Testis (tissue), 3 donors: ENCODE results near the gene TCF4. TPM values are rescaled to one million over a fixed set of nuclear protein-coding genes. Genes with fewer than 3 reads are reported as not detected.

Source experiments
- DNase-seq: peaks from one replicate; pipeline ENCODE4 v3.0.0-alpha.2; 2019
- H3K27ac ChIP-seq, 2 donors: fragments of 200-600 bp; sonication (generic); one replicate each; pipeline ENCODE4 v1.5.1; 2019
- H3K27me3 ChIP-seq: fragments of 200-600 bp; sonication (generic); one replicate; pipeline ENCODE4 v1.5.1; 2019
- H3K36me3 ChIP-seq: fragments of 200-600 bp; sonication (generic); one replicate; pipeline ENCODE4 v1.5.1; 2017; ENCODE audit warnings: low read depth; ENCODE audit errors: missing control alignments
- H3K4me1 ChIP-seq: fragments of 200-600 bp; sonication (generic); one replicate; pipeline ENCODE4 v1.5.1; 2019
- H3K4me3 ChIP-seq, 2 donors: fragments of 200-600 bp; sonication (generic); one replicate each; pipeline ENCODE4 v1.5.1; 2017 to 2019
- H3K9me3 ChIP-seq: fragments of 200-600 bp; sonication (generic); one replicate; pipeline ENCODE4 v1.5.1; 2017
- POLR2A ChIP-seq: fragments of 450-650 bp; IDR thresholded peaks from one replicate; pipeline ENCODE4 v1.6.1; 2017; ENCODE audit warnings: antibody characterized with exemption, mild to moderate bottlenecking, moderate library complexity
- WGBS, 2 donors: methylation state at CpG; one replicate each; pipeline ENCODE4 v1.1.5; 2018; 5-methylcytosine and 5-hydroxymethylcytosine counted together
- intact Hi-C: fragments of 100-400 bp; cut with DNase I; formaldehyde crosslinking; loops from one replicate; pipeline ENCODE4 v1.15.1; 2023; ENCODE audit warnings: low total_unique reads
- polyA plus RNA-seq: library from polyadenylated mRNA; stranded (reverse); fragments of 350-450 nt; fragmentation: Illumina TruSeq; extraction: RNeasy Lipid Tissue Mini Kit (QIAGEN cat#74804); gene quantifications from one replicate; pipeline ENCODE4 v1.2.3, GENCODE V29; 2014; ENCODE audit warnings: low read depth, low replicate concordance; ENCODE audit not compliant: insufficient read depth
- total RNA-seq, 2 donors: library from RNA; depleted of rRNA; stranded (reverse); fragments of >200 nt; gene quantifications; one replicate each; pipeline ENCODE4 v1.2.3, GENCODE V29; 2016
- TF ChIP-seq, protein P1 (sequence below), 3 experiments: fragments of 450-650 bp in 2 of 3; fragments of 200-600 bp in 1 of 3; sonication (generic) in 1 of 3; IDR thresholded peaks; one replicate each; pipeline ENCODE4 v1.5.1; 2016 to 2019; ENCODE audit warnings: antibody characterized with exemption in 3 of 3, mild to moderate bottlenecking in 2 of 3, moderate library complexity in 1 of 3

Gene TCF4
- total and polyA plus RNA-seq, 3 donors from 2014 or later = 50.8 to 122 (median 110) TPM

DNA sequence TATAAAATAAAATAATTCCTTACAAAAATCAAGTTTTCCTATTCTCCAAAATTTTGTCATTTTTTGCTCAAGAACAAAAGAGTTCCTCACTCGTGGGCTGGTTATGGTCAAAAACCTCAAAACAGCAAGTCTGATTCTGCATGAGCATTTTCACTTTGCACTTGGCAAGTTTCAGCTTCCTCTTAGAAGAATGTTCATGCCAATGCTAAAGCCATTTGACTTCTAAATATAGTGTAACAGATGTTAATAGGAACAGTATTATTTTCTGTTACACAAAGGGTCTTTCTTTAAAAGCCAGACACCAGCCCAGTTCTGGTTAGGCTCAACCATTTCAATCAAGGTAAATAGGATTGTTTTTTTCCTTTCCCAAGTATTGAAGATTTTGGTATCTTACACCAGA is 367.5 kb downstream of the TCF4 start:
- intact Hi-C loops = no loop called here
- Histone ChIP-seq H3K27me3 (no peaks in the 10 kb centered on the region), H3K27ac (no peak overlapping the region), H3K4me3 (no peak overlapping the region), H3K36me3 (no peaks in the 10 kb centered on the region), H3K9me3 (no peaks in the 10 kb centered on the region), H3K4me1 (no peaks in the 10 kb centered on the region)
- 19 to 30% methylated on average over 1 of the region's 1 CpG for WGBS, 2 donors
- TF ChIP-seq, protein P1, sequence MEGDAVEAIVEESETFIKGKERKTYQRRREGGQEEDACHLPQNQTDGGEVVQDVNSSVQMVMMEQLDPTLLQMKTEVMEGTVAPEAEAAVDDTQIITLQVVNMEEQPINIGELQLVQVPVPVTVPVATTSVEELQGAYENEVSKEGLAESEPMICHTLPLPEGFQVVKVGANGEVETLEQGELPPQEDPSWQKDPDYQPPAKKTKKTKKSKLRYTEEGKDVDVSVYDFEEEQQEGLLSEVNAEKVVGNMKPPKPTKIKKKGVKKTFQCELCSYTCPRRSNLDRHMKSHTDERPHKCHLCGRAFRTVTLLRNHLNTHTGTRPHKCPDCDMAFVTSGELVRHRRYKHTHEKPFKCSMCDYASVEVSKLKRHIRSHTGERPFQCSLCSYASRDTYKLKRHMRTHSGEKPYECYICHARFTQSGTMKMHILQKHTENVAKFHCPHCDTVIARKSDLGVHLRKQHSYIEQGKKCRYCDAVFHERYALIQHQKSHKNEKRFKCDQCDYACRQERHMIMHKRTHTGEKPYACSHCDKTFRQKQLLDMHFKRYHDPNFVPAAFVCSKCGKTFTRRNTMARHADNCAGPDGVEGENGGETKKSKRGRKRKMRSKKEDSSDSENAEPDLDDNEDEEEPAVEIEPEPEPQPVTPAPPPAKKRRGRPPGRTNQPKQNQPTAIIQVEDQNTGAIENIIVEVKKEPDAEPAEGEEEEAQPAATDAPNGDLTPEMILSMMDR (IDR thresholded peaks at IDR 0.05) = no peak
- TF ChIP-seq POLR2A = no peak
- no peak for DNase-seq

DNA sequence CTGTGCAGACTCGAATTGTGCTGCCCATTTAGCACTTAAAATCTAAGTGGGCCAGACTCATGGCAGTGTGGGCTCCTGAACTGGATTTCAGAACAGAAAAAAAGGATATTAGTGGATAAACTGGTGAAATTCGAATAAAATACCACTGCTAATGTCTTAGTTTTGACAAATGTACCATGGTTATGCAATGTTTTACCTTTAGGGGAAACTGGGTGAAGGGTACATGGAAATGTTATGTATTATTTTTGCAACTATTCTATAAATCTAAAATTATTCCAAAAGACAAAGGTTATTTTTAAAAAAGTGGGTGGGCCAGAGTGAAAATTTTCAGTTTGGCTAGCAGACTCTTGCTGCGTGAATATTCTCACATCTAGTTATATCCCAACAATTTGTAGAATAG is 368.2 kb downstream of the TCF4 start:
- DNase-seq = no peak
- H3K9me3 ChIP-seq = no peaks in the 10 kb centered on the region
- WGBS, 2 donors = 79 to 87% methylated on average over 3 of the region's 3 CpGs
- no peak overlapping the region for H3K4me3 ChIP-seq
- H3K27me3 ChIP-seq = no peaks in the 10 kb centered on the region
- no peaks in the 10 kb centered on the region for H3K36me3 ChIP-seq
- H3K4me1 ChIP-seq = no peaks in the 10 kb centered on the region
- intact Hi-C loops = no loop called here
- TF ChIP-seq, protein P1 (IDR thresholded peaks at IDR 0.05) = no peak
- no peak for TF ChIP-seq POLR2A
- H3K27ac ChIP-seq = no peak overlapping the region

DNA sequence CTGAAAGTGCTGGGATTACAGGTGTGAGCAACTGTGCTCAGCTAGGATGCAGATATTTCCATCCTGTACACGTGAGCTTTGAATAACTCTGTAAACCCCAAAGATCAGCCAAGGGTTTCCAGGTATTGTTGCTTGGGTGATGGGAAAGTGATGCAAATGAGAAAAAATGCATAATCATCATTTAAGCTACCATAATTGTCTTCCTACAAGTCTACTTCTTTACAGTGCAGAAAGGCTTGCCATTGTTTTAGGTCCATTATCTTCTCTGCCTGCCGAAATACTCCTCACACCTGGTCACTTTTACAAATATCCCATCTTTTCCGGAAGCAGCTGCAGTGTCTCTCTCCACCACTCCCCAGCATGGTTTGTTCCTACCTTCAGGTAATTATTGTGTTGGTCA is 368.9 kb downstream of the TCF4 start:
- TF ChIP-seq POLR2A = no peak
- TF ChIP-seq, protein P1 (IDR thresholded peaks at IDR 0.05) = no peak
- DNase-seq = no peak
- Histone ChIP-seq H3K36me3 (no peaks in the 10 kb centered on the region), H3K27ac (no peak overlapping the region), H3K4me1 (no peaks in the 10 kb centered on the region), H3K27me3 (no peaks in the 10 kb centered on the region), H3K4me3 (no peak overlapping the region), H3K9me3 (no peaks in the 10 kb centered on the region)
- intact Hi-C loops = no loop called here
- WGBS, 2 donors = 87 to 88% methylated on average over 3 of the region's 3 CpGs

DNA sequence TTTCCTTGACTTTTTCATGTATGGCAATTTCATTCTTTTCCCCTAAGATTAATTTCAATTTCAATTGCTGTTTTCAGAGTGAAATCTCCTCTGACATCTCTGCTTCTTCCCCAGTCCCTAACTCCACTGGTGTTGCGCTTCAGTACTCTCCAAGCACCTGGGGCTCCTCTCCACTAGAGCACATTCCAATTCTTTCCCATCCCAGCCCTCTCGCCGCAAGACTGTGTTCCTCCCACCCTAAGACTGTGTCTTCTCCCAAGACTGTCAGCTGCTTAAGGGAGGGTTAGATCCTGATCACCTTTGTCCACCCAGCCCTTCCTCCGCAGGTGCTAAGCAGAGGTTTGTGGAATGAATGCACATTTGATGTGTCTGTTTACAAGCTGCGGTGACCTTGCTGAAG is 373.0 kb downstream of the TCF4 start:
- no peak overlapping the region for H3K4me3 ChIP-seq
- no peaks in the 10 kb centered on the region for H3K27me3 ChIP-seq
- intact Hi-C loops = no loop called here
- no peaks in the 10 kb centered on the region for H3K9me3 ChIP-seq
- H3K4me1 ChIP-seq = no peaks in the 10 kb centered on the region
- WGBS, 2 donors = 79 to 81% methylated on average over 5 of the region's 5 CpGs
- H3K27ac ChIP-seq = no peak overlapping the region
- TF ChIP-seq POLR2A = no peak
- TF ChIP-seq, protein P1 (IDR thresholded peaks at IDR 0.05) = no peak
- no peaks in the 10 kb centered on the region for H3K36me3 ChIP-seq
- no peak for DNase-seq

DNA sequence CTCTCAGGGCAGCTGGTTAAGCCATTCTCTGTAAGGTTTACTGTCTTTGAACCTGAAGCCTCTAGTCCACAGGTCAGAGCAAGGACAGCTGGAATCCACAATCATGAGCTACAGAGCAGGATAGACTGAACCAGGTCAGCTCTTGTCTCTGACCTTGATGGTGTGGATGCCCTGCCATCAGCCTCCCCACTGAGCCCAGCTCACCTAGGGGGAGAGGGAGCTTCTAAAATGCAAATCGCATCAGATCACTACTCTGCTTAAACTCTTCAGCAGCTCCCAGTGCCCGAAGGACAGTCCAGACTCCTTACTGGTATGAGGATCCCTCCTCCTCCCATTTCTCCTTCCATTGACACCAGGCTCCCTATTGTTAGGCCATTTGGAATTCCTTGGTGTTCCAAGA is 373.5 kb downstream of the TCF4 start:
- Histone ChIP-seq H3K27ac (no peak overlapping the region), H3K27me3 (no peaks in the 10 kb centered on the region), H3K4me1 (no peaks in the 10 kb centered on the region), H3K9me3 (no peaks in the 10 kb centered on the region), H3K4me3 (no peak overlapping the region), H3K36me3 (no peaks in the 10 kb centered on the region)
- DNase-seq = no peak
- intact Hi-C loops = no loop called here
- TF ChIP-seq, protein P1 (IDR thresholded peaks at IDR 0.05) = no peak
- TF ChIP-seq POLR2A = no peak
- 82 to 84% methylated on average over 2 of the region's 2 CpGs for WGBS, 2 donors
